ENCODE measurements around the gene PTBP2. TPM values are rescaled to one million over a fixed set of nuclear protein-coding genes. Genes with fewer than 3 reads are reported as not detected.

Gene PTBP2
- total RNA-seq, 2 experiments from 2014 or later = 11.4 to 11.6 TPM

DNA sequence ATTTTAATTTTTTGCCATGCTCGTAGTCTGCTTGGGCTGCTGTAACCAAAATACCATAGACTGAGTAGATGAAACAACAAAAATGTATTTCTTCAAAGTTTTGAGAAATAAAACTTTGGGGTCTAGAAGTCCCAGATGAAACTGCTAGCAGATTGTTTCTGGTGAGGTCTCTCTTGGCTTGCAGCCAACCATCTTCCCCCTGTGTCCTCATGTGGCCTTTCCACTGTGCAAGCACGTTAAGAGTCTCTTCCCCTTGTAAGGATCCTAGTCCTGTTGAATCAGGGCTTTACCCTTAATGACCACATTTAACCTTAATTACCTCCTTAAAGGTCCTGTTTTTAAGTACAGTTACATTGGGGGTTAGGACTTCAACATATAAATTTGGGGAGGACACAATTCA, 86.6 kb downstream of the PTBP2 start:
- no peak overlapping the region for H3K27ac Mint-ChIP-seq
- H3K4me3 Mint-ChIP-seq = no peak overlapping the region
- no peaks in the 10 kb centered on the region for H3K4me1 Mint-ChIP-seq
- no peaks in the 10 kb centered on the region for H3K27me3 Mint-ChIP-seq
- DNase-seq = no peak
- peaks cover 56% of the 10 kb centered on the region for H3K36me3 Mint-ChIP-seq (ENCODE audit: low read depth)
- POLR2A ChIA-PET = no interaction called here
- H3K9me3 Mint-ChIP-seq = no peaks in the 10 kb centered on the region
- CTCF ChIA-PET = no interaction called here

DNA sequence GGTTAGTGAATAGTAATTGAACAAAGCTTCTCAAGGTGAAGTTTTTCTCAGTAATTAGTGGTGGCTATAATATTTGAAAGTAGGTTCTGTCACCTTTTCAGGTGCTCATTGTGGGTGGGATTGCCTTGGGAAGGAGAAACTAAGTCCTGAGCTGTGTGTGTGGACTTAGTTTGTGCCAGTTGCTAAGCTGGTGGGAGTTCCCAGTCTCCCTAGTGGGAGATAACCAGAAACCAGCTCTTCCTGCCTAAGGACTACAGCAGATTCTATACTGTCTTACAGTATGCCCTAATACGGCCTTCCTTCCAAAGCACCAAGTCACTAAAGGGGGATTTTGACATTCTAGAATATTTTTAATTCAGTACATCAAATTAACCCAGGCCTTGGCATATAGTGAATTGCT, 94.3 kb downstream of the PTBP2 start:
- CTCF ChIA-PET = no interaction called here
- peaks cover 1% of the 10 kb centered on the region for H3K4me1 Mint-ChIP-seq
- H3K27ac Mint-ChIP-seq = no peak overlapping the region
- H3K27me3 Mint-ChIP-seq = no peaks in the 10 kb centered on the region
- POLR2A ChIA-PET = no interaction called here
- H3K36me3 Mint-ChIP-seq (ENCODE audit: low read depth) = peaks cover 40% of the 10 kb centered on the region
- no peaks in the 10 kb centered on the region for H3K9me3 Mint-ChIP-seq
- no peak for DNase-seq
- H3K4me3 Mint-ChIP-seq = no peak overlapping the region

DNA sequence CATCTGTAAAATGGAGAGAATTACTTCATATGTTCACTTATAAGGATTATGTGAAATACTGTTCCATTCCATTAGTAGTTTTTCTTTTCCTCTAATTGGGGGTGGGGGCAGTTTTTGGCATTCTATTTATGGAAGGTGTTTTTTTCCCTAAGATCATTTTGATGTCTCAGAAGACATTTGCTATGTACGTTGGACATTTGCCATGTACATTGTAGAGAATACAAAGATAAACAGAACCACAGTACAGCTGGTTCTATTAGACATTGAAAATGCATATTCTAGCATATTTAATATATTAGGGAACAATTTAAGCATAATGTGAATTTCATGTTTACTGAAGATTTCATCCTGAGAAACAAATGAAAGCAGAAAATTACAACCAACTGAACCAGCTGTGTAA, 98.5 kb downstream of the PTBP2 start:
- Mint-ChIP-seq H3K4me3 (no peak overlapping the region), H3K27me3 (no peaks in the 10 kb centered on the region), H3K36me3 (ENCODE audit: low read depth) (peaks cover 15% of the 10 kb centered on the region), H3K9me3 (no peaks in the 10 kb centered on the region), H3K27ac (no peak overlapping the region), H3K4me1 (peaks cover 1% of the 10 kb centered on the region)
- ChIA-PET CTCF (no interaction called here), POLR2A (no interaction called here)
- no peak for DNase-seq

DNA sequence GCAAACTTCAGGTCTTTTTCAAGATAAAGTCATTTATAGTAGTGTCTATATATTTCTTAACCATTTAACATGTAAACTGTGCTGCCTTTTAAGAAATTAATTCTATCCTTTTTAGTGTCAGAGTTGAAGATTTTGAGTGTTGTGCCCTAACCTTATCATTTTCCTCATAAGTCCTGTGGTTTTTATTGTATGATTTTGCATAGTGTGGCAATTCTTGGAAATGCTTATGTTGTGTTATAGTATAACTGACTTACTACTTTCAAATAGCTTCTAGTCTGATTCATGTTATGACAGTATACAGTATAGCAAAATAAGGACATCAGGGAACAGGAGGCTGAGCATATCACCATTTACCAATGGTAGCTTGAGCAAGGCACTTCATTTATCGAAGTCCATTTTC, 99.1 kb downstream of the PTBP2 start:
- Mint-ChIP-seq H3K27ac (no peak overlapping the region), H3K9me3 (no peaks in the 10 kb centered on the region), H3K4me3 (no peak overlapping the region), H3K27me3 (no peaks in the 10 kb centered on the region), H3K36me3 (ENCODE audit: low read depth) (peaks cover 15% of the 10 kb centered on the region), H3K4me1 (peaks cover 1% of the 10 kb centered on the region)
- POLR2A ChIA-PET = no interaction called here
- no peak for DNase-seq
- CTCF ChIA-PET = no interaction called here

DNA sequence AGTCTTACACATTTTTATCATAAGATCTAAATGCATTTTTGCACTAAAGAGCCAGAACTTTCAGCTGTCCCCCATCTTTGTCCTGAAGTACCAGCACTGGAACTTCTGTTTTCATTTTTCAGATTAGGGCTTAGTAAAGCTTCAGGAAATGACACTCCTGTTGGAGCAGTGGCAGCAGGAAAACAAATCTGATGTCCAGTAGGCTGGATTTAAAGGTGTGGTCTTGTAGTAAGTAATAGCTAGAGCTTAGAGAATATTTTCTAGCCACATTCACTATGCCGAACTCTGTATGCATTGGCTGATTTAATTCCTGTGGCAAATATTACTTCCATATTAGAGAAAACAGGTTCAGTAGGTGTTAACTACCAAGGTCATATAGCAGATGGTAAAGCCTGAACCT, 103.6 kb downstream of the PTBP2 start:
- peaks cover 15% of the 10 kb centered on the region for H3K36me3 Mint-ChIP-seq (ENCODE audit: low read depth)
- H3K27ac Mint-ChIP-seq = no peak overlapping the region
- no peaks in the 10 kb centered on the region for H3K27me3 Mint-ChIP-seq
- H3K4me1 Mint-ChIP-seq = peaks cover 1% of the 10 kb centered on the region
- POLR2A ChIA-PET = no interaction called here
- CTCF ChIA-PET = no interaction called here
- H3K4me3 Mint-ChIP-seq = no peak overlapping the region
- H3K9me3 Mint-ChIP-seq = no peaks in the 10 kb centered on the region
- no peak for DNase-seq

DNA sequence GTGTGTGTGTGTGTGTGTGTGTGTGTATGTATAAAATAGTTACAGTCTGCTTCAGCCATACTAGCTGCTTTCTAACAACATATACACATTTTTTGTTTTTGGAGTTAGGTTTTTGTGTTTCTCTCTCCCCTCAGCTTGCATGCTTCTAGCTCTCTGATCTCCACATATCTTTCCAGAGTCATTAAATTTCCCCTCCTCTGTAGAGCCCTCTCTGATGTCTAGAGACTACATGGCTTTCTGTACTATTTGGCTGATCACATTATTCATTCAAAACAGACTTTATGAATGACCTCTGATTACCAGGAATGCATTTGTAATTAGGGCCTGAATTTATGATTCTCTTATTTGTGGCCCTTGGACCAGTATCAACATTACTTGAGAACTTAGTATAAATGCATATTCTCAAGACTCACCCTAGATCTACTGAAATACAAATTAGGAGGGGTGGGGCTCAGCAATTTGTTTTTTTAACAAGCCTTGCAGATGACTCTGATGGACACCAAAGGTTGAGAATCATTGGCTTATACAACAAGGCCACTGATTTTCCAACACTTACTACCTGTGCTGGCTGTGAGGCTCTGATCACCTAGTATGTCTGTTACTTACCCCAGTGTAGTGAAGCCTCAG, 104.5 kb downstream of the PTBP2 start:
- Mint-ChIP-seq H3K27me3 (no peaks in the 10 kb centered on the region), H3K36me3 (ENCODE audit: low read depth) (peaks cover 8% of the 10 kb centered on the region), H3K9me3 (no peaks in the 10 kb centered on the region), H3K4me1 (no peaks in the 10 kb centered on the region), H3K4me3 (no peak overlapping the region), H3K27ac (no peak overlapping the region)
- ChIA-PET POLR2A (no interaction called here), CTCF (no interaction called here)
- DNase-seq = no peak

DNA sequence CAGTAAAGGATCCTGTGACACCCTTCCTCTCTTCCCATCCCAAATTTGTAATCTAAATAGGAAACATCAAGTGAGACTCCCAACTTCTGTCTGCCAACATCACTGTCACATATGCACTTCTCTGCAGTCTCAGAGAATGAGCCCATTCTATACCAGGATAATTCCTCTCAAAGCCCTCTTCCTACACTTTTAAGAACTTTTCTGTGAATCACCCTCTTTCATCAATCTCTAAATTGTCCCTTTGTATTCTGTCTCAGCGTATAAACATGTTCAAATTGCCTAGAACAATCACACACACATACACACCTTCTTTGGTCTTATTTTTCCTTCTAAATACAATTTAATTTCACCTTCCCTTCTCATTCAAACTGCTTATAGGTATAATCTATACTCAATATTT, 111.8 kb downstream of the PTBP2 start:
- Mint-ChIP-seq H3K27me3 (no peaks in the 10 kb centered on the region), H3K36me3 (ENCODE audit: low read depth) (no peaks in the 10 kb centered on the region), H3K9me3 (no peaks in the 10 kb centered on the region), H3K4me1 (no peaks in the 10 kb centered on the region), H3K4me3 (no peak overlapping the region), H3K27ac (no peak overlapping the region)
- DNase-seq = no peak
- ChIA-PET POLR2A (no interaction called here), CTCF (no interaction called here)

DNA sequence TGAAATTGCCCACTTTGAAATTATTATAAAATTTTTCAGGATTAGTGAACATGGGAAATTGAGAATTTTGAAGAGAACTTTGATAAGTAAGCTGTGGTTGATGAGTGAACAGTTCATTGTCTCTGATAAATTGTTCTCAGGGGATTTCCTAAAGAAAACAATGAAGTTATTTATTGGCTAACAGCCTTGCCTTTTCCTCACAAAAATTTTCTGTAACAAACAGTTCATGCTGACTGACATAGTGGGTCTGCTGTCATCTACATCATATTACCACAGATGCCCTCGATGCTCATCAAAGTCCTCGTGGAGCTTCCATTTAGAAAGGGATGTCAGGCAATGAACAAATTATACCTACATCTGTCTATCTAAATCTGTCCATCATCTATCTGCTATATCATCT, 113.4 kb downstream of the PTBP2 start:
- Mint-ChIP-seq H3K36me3 (ENCODE audit: low read depth) (no peaks in the 10 kb centered on the region), H3K27me3 (no peaks in the 10 kb centered on the region), H3K9me3 (no peaks in the 10 kb centered on the region), H3K4me3 (no peak overlapping the region), H3K27ac (no peak overlapping the region), H3K4me1 (no peaks in the 10 kb centered on the region)
- CTCF ChIA-PET = no interaction called here
- no peak for DNase-seq
- POLR2A ChIA-PET = no interaction called here

DNA sequence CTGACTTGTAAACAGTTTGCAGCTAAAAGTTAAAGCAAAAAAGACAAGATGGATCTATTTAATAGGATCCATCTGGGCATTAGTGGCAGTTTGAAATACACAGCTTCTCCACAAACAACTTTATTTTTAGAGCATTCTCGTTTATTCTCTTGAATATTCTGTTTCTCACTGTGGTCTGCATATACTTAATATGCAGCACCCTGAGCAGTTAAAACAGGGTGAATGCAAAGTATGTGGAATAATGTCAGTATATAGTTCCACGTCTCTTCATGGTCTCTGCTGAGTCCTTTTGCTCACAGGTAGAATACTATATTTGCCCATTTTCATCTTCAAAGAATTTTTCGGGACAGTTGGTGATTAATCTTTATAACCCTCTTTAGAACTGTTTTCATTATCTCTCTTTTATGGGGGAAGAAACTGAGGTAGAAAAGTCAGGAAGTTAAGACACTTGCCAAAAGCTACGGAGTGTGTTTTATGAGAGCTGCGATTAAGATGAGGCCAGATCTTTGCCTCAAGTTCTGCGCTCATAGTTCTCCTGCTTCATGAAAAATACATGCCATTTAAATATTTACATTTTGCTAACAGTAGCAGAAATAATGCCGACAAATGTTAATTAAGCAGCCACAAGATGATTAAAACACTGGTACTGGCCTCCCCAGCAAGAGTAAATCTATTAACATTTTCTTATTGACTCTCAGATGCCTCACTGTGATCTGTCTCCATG, 115.6 kb downstream of the PTBP2 start:
- H3K27me3 Mint-ChIP-seq = no peaks in the 10 kb centered on the region

DNA sequence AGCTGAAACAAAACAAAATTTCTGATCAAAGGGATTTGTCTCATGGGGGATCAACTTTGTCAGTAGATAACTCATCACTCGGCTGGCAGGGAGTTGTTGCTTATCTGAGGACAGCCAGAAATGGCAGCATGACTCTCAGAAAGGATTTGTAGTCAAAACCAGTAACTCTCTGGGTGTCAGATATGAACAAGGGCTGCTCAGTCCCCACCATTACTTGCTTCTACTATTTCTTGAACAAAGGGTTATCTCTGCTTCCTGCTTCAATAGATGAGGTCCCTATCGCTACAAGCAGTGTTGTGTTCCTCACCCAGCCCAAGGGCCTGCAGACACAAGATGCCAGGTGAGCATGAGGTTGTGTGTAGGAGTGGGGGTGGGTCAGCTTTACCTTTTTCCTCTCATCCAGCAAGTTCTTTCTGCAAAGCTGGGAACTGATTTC, 116.2 kb downstream of the PTBP2 start:
- no peaks in the 10 kb centered on the region for H3K27me3 Mint-ChIP-seq
- H3K27ac Mint-ChIP-seq = no peak overlapping the region
- CTCF ChIA-PET = no interaction called here
- H3K36me3 Mint-ChIP-seq (ENCODE audit: low read depth) = no peaks in the 10 kb centered on the region
- POLR2A ChIA-PET = no interaction called here
- no peaks in the 10 kb centered on the region for H3K4me1 Mint-ChIP-seq
- H3K4me3 Mint-ChIP-seq = no peak overlapping the region
- no peak for DNase-seq
- no peaks in the 10 kb centered on the region for H3K9me3 Mint-ChIP-seq

More for the DNA sequence above, 115.6 kb downstream of the PTBP2 start:
- Mint-ChIP-seq H3K4me1 (no peaks in the 10 kb centered on the region), H3K27ac (no peak overlapping the region), H3K9me3 (no peaks in the 10 kb centered on the region), H3K36me3 (ENCODE audit: low read depth) (no peaks in the 10 kb centered on the region), H3K4me3 (no peak overlapping the region)
- CTCF ChIA-PET = no interaction called here
- POLR2A ChIA-PET = no interaction called here
- DNase-seq = no peak

DNA sequence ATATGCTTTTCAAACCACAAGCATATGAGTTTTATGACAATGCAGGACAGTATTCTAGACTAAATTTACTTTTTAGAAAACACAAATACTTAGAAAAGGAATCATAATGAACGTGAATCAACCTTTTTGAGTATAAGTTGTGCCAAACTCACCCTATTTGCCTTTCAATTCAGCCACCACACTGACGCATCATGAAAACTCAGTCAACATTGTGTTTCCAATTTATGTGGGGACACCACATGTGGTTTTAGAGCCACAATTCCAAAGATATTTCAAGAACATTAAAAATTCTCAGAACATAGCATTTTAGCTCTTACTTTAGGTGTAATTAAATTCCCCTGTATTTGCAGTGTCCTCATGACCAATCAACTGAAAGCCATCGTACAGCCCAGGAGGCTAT, 118.8 kb downstream of the PTBP2 start:
- Mint-ChIP-seq H3K4me3 (no peak overlapping the region), H3K4me1 (no peaks in the 10 kb centered on the region), H3K36me3 (ENCODE audit: low read depth) (no peaks in the 10 kb centered on the region), H3K27ac (no peak overlapping the region), H3K9me3 (no peaks in the 10 kb centered on the region), H3K27me3 (no peaks in the 10 kb centered on the region)
- CTCF ChIA-PET = no interaction called here
- no peak for DNase-seq
- POLR2A ChIA-PET = no interaction called here

DNA sequence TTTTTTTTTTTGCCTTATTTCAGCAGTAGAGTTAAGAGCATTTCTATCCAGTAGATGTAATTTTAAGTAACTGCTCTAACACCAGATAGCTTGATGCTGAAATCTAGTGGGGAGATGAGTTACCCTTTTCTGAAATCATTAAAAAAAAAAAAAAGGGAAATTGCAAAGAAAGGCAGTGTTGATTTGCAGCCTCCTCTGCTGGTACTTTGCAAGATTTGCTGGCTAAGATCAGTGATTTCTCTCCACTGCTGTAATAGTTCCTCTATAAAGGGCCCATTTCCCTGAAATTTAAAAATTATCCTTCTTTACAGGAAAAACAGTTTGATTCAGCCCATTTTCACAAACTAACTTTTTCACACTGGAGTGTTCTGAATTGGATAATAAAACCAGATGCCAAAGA, 120.6 kb downstream of the PTBP2 start:
- no peak overlapping the region for H3K4me3 Mint-ChIP-seq
- ChIA-PET CTCF (no interaction called here), POLR2A (no interaction called here)
- H3K9me3 Mint-ChIP-seq = no peaks in the 10 kb centered on the region
- no peak for DNase-seq
- no peaks in the 10 kb centered on the region for H3K27me3 Mint-ChIP-seq
- H3K4me1 Mint-ChIP-seq = no peaks in the 10 kb centered on the region
- H3K27ac Mint-ChIP-seq = no peak overlapping the region
- no peaks in the 10 kb centered on the region for H3K36me3 Mint-ChIP-seq (ENCODE audit: low read depth)

DNA sequence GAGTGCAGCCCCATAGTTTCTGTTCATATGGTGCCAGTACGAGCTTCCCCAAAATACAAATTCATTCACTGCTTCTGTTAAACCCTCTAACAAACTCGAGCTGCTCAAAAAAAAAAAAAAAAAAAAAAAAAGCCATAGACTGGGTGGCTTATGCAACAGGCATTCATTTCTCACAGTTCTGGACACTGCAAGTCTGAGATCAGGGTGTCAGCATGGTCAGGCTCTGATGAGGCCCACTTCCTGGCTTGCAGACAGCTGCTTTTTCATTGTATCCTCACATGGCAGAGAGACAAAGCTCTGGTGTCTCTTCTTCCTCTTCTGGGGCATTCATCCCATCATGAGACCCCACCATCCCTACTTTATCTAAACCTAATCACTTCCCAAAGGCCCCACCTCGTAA, 121.6 kb downstream of the PTBP2 start:
- CTCF ChIA-PET = interaction anchor here (0.7 kb wide), 1 partner anchor 99 kb away, joined by 3 read pairs; no protein-coding TSS in a partner anchor
- H3K9me3 Mint-ChIP-seq = no peaks in the 10 kb centered on the region

DNA sequence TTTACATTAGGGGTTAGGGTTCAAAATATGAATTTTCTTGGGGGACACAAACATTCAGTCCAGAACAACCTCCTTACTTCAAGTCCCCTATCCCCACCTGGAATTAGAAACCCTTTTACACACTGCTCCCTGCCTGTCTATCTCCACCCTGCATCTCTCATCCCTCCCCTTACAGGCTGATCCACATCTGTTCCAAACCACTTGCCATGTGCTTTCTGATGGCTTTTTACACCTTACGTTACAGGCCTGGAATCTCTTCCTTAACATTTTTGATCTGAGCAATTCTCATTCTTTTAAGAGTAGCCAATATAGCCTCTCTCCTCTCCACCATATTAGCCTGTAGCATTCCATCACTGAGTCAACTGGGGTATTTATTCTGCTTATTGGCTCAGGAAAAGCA, 122.0 kb downstream of the PTBP2 start:
- Mint-ChIP-seq H3K27me3 (no peaks in the 10 kb centered on the region), H3K9me3 (no peaks in the 10 kb centered on the region), H3K4me1 (no peaks in the 10 kb centered on the region), H3K27ac (no peak overlapping the region), H3K4me3 (no peak overlapping the region), H3K36me3 (ENCODE audit: low read depth) (no peaks in the 10 kb centered on the region)
- CTCF ChIA-PET = interaction anchor here (0.7 kb wide), 1 partner anchor 98 kb away, joined by 3 read pairs; no protein-coding TSS in a partner anchor
- POLR2A ChIA-PET = no interaction called here
- no peak for DNase-seq

More for the DNA sequence above, 121.6 kb downstream of the PTBP2 start:
- POLR2A ChIA-PET = no interaction called here
- Mint-ChIP-seq H3K36me3 (ENCODE audit: low read depth) (no peaks in the 10 kb centered on the region), H3K4me3 (no peak overlapping the region), H3K4me1 (no peaks in the 10 kb centered on the region), H3K27me3 (no peaks in the 10 kb centered on the region), H3K27ac (no peak overlapping the region)
- DNase-seq = no peak

Data from activated CD4-positive, alpha-beta memory T cell treated with anti-CD3 and anti-CD28 coated beads, Interleukin-2, amount 10 ng/mL, durations not matched to agents 7 days and 5 days (primary cell).